IPS-20b (cell line): Measurements from ENCODE around the gene TTC33.
"Not testable (repeated sequence)": the region's sequence is repeated elsewhere in the genome, so short reads cannot be mapped to it uniquely, and the experiment has no call there.

Source experiments
- H3K27ac ChIP-seq: one replicate; pipeline ENCODE4 v1.5.1; 2013; ENCODE audit warnings: low read length
- H3K27me3 ChIP-seq: 2 replicates; pipeline ENCODE4 v1.6.1; 2013; ENCODE audit warnings: mild to moderate bottlenecking, low read length, inconsistent platforms; ENCODE audit not compliant: insufficient read depth
- H3K36me3 ChIP-seq: 2 replicates; pipeline ENCODE4 v1.6.1; 2013; ENCODE audit warnings: low read depth, mild to moderate bottlenecking, inconsistent platforms, low read length, moderate library complexity; ENCODE audit not compliant: insufficient read depth
- H3K4me1 ChIP-seq: 2 replicates; pipeline ENCODE4 v1.6.1; 2013; ENCODE audit warnings: mild to moderate bottlenecking, control low read depth, inconsistent platforms, low read length, moderate library complexity; ENCODE audit not compliant: insufficient read depth
- H3K4me3 ChIP-seq: 2 replicates; pipeline ENCODE4 v1.5.1; 2013; ENCODE audit warnings: mild to moderate bottlenecking, low read length, inconsistent platforms
- H3K9ac ChIP-seq: 2 replicates; pipeline ENCODE4 v1.6.1; 2013; ENCODE audit warnings: low read depth, mild to moderate bottlenecking, inconsistent platforms, low read length, moderate library complexity
- H3K9me3 ChIP-seq: 2 replicates; pipeline ENCODE4 v1.6.1; 2013; ENCODE audit warnings: mild to moderate bottlenecking, low read depth, low read length, inconsistent platforms; ENCODE audit not compliant: insufficient read depth

The TTC33 gene

GRCh38 chr5:40655138-40655537 lies 100.6 kb downstream of the TTC33 start:
- H3K27me3 ChIP-seq, result no peaks in the 10 kb centered on the region
- H3K9me3 ChIP-seq, result no peaks in the 10 kb centered on the region
- no peak overlapping the region for H3K9ac ChIP-seq
- H3K4me3 ChIP-seq, result no peak overlapping the region
- H3K27ac ChIP-seq, result no peak overlapping the region
- no peaks in the 10 kb centered on the region for H3K36me3 ChIP-seq
- H3K4me1 ChIP-seq, result no peaks in the 10 kb centered on the region

- Histone ChIP-seq H3K4me1 (no peaks in the 10 kb centered on the region), H3K36me3 (no peaks in the 10 kb centered on the region), H3K4me3 (no peak overlapping the region), H3K27ac (no peak overlapping the region), H3K9ac (no peak overlapping the region), H3K9me3 (no peaks in the 10 kb centered on the region), H3K27me3 (no peaks in the 10 kb centered on the region)
These were observed 101.3 kb downstream of the TTC33 start for GRCh38 chr5:40654377-40654991.

DNA sequence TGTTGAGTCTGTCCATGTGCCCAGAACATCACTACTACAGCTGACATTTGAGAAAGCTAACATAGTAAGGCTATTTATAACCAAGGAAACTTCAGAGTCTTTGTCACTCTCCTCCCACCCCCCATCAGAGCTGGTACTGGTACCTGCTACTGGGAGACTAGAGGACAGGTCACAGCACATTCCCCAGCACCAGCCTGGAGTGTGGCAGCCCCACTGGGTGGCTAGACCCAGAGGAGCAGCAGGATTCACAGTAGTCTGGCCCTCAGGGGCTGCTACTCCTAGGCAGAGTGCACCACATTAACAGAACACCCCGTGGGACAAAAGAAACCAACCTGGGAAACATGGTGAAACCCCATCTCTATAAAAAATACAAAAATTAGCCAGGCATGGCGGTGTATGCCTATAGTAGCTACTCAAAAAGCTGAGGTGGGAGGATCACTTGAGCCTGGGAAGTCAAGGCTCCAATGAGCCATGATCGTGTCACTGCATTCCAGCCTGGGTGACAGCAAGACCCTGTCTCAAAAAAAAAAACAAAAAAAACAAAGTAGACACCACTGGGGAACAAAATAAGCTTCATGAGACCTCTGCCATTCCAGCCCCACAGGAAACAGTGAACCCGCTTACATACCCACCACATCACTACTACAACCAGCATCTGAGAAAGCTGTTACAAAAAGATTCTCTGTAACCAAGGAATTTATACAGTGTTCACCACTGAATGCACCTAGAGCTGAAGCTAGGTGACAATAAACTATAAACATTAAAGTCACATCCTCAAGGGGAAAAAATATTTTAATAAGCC lies 102.3 kb downstream of the TTC33 start:
- Histone ChIP-seq H3K4me3 (no peak overlapping the region), H3K27me3 (no peaks in the 10 kb centered on the region), H3K4me1 (no peaks in the 10 kb centered on the region), H3K9me3 (no peaks in the 10 kb centered on the region), H3K27ac (no peak overlapping the region), H3K9ac (no peak overlapping the region), H3K36me3 (no peaks in the 10 kb centered on the region)

GRCh38 chr5:40652441-40653220 lies 103.1 kb downstream of the TTC33 start:
- Histone ChIP-seq H3K27me3 (no peaks in the 10 kb centered on the region), H3K9ac (no peak overlapping the region), H3K36me3 (no peaks in the 10 kb centered on the region), H3K4me1 (no peaks in the 10 kb centered on the region), H3K9me3 (no peaks in the 10 kb centered on the region), H3K4me3 (no peak overlapping the region), H3K27ac (no peak overlapping the region)

DNA sequence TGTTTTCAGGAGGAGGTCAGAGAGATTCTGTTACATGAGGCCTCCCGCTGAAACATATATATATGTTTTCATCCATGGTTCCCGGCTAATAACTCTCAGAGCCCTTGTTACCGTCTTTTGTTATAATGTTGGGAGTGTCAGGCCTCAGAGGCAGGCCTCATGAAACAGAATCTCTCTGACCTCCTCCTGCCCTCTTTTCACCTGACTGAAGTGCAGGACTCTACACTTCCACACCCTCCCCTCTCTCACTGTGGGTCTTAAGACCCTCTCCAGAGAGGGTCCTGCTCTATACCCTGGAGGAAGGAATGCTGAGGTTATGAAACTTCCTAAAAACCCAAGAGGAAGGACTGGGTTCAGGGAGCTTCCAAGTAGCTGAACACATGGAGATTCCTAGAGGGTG lies 104.6 kb downstream of the TTC33 start:
- no peaks in the 10 kb centered on the region for H3K9me3 ChIP-seq
- no peak overlapping the region for H3K4me3 ChIP-seq
- H3K36me3 ChIP-seq, result no peaks in the 10 kb centered on the region
- no peak overlapping the region for H3K9ac ChIP-seq
- no peak overlapping the region for H3K27ac ChIP-seq
- no peaks in the 10 kb centered on the region for H3K4me1 ChIP-seq
- H3K27me3 ChIP-seq, result no peaks in the 10 kb centered on the region

DNA sequence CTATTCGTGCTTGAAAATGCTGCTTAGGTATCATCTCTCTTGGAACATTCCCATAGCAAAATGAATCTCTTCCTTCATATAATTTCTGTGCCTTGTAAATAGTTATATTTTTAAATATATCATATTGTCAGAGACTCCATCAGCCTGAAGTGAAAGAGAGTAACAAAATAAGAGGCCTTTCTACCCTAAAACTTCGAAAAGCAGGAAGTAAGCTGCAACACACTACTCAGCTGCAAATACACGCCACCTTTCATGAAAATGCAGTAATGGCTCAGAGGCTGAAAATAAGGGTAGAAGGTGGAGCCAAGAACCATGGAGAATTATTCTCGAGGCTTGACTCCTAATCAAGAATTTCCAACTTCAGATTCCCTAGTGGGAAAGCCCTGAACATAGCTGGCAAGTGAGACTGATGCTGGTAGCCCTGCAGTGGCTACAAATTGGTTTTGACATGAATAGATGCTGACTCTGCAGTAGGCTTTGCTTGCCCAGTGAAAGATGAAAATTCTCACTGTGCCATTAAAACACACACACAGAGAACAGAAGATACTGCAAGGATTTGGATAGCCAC lies 106.2 kb downstream of the TTC33 start:
- H3K27me3 ChIP-seq, result no peaks in the 10 kb centered on the region
- H3K27ac ChIP-seq, result no peak overlapping the region
- H3K9me3 ChIP-seq, result no peaks in the 10 kb centered on the region
- no peaks in the 10 kb centered on the region for H3K4me1 ChIP-seq
- H3K9ac ChIP-seq, result no peak overlapping the region
- no peaks in the 10 kb centered on the region for H3K36me3 ChIP-seq
- H3K4me3 ChIP-seq, result no peak overlapping the region

DNA sequence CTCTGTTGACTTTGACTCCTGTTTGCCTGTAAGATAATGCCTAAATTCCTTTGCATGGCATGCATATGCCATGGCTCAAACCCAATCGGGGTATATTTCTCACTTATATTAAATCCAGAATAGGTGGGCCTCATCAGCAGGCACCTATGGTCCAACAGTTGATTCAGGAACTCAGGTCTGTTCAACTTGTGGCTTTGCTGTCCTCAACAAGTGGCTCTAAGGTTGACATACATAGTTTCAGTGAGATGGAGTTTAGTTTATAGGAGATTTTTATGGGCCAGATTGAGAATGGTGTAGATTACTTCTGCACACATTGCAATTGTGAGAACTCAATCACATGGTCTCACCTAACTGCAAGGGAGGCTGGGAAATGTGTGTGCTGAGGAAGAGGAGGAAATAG lies 107.6 kb downstream of the TTC33 start:
- Histone ChIP-seq H3K4me1 (no peaks in the 10 kb centered on the region), H3K9ac (no peak overlapping the region), H3K27ac (no peak overlapping the region)

GRCh38 chr5:40646266-40646665 lies 109.5 kb downstream of the TTC33 start:
- H3K4me1 ChIP-seq, result no peaks in the 10 kb centered on the region
- H3K9ac ChIP-seq, result no peak overlapping the region
- H3K9me3 ChIP-seq, result no peaks in the 10 kb centered on the region
- no peaks in the 10 kb centered on the region for H3K27me3 ChIP-seq
- H3K36me3 ChIP-seq, result no peaks in the 10 kb centered on the region
- no peak overlapping the region for H3K4me3 ChIP-seq
- H3K27ac ChIP-seq, result no peak overlapping the region

More for the DNA sequence above, 107.6 kb downstream of the TTC33 start:
- H3K9me3 ChIP-seq, result no peaks in the 10 kb centered on the region
- H3K27me3 ChIP-seq, result no peaks in the 10 kb centered on the region
- no peak overlapping the region for H3K4me3 ChIP-seq
- H3K36me3 ChIP-seq, result no peaks in the 10 kb centered on the region

DNA sequence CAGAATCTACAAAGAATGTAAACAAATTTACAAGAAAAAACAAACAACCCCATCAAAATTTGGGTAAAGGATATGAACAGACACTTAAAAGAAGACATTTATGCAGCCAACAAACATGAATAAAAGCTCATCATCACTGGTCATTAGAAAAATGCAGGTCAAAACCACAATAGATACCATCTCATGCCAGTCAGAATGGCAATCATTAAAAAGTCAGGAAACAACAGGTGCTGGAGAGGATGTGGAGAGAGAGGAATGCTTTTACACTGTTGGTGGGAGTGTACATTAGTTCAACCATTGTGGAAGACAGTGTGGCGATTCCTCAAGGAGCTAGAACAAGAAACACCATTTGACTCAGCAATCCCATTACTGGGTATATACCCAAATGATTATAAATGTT lies 116.2 kb downstream of the TTC33 start:
- H3K27me3 ChIP-seq, H3K9me3 ChIP-seq, H3K9ac ChIP-seq: not testable (repeated sequence)

GRCh38 chr5:40634593-40634992 lies 121.2 kb downstream of the TTC33 start:
- Histone ChIP-seq H3K36me3 (no peaks in the 10 kb centered on the region), H3K4me1 (no peaks in the 10 kb centered on the region), H3K9me3 (no peaks in the 10 kb centered on the region), H3K9ac (no peak overlapping the region), H3K27ac (no peak overlapping the region), H3K27me3 (no peaks in the 10 kb centered on the region), H3K4me3 (no peak overlapping the region)

More for the DNA sequence above, 116.2 kb downstream of the TTC33 start:
- H3K36me3 ChIP-seq, H3K27ac ChIP-seq, H3K4me1 ChIP-seq, H3K4me3 ChIP-seq: not testable (repeated sequence)

DNA sequence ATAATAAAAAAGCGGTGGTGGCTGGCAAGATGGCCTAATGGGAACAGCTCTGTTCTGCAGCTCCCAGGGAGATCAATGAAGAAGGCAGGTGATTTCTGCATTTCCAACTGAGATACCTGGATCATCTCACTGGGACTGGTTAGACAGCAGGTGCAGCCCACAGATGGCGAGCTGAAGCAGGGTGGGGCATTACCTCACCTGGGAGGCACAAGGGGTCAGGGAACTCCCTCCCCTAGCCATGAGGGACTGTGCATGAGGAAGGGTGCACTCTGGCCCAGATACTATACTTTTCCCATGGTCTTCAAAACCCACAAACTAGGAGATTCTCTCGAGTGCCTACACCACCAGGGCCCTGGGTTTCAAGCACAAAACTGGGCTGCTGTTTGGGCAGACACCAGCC lies 121.6 kb downstream of the TTC33 start:
- Histone ChIP-seq H3K36me3 (no peaks in the 10 kb centered on the region), H3K27ac (no peak overlapping the region), H3K9me3 (no peaks in the 10 kb centered on the region), H3K27me3 (no peaks in the 10 kb centered on the region), H3K9ac (no peak overlapping the region), H3K4me1 (no peaks in the 10 kb centered on the region), H3K4me3 (no peak overlapping the region)
